ENCODE results near the gene ACOT9.

The ACOT9 gene

GRCh38 chrX:23656684-23657083 is 86.4 kb downstream of the ACOT9 start:
- no peak for DNase-seq (ENCODE audit: insufficient read length, low spot score)
- FAIRE-seq, result no peak
- TF ChIP-seq, protein P1, sequence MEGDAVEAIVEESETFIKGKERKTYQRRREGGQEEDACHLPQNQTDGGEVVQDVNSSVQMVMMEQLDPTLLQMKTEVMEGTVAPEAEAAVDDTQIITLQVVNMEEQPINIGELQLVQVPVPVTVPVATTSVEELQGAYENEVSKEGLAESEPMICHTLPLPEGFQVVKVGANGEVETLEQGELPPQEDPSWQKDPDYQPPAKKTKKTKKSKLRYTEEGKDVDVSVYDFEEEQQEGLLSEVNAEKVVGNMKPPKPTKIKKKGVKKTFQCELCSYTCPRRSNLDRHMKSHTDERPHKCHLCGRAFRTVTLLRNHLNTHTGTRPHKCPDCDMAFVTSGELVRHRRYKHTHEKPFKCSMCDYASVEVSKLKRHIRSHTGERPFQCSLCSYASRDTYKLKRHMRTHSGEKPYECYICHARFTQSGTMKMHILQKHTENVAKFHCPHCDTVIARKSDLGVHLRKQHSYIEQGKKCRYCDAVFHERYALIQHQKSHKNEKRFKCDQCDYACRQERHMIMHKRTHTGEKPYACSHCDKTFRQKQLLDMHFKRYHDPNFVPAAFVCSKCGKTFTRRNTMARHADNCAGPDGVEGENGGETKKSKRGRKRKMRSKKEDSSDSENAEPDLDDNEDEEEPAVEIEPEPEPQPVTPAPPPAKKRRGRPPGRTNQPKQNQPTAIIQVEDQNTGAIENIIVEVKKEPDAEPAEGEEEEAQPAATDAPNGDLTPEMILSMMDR (IDR thresholded peaks at IDR 0.05; ENCODE audit: insufficient read depth, missing control alignments), result no peak

GRCh38 chrX:23656091-23656490 is 87.0 kb downstream of the ACOT9 start:
- DNase-seq (ENCODE audit: insufficient read length, low spot score) (no peak), FAIRE-seq (no peak)
- TF ChIP-seq, protein P1 (IDR thresholded peaks at IDR 0.05; ENCODE audit: insufficient read depth, missing control alignments), result no peak
